ENCODE results near the gene CD164L2.

- TF ChIP-seq, protein P1, sequence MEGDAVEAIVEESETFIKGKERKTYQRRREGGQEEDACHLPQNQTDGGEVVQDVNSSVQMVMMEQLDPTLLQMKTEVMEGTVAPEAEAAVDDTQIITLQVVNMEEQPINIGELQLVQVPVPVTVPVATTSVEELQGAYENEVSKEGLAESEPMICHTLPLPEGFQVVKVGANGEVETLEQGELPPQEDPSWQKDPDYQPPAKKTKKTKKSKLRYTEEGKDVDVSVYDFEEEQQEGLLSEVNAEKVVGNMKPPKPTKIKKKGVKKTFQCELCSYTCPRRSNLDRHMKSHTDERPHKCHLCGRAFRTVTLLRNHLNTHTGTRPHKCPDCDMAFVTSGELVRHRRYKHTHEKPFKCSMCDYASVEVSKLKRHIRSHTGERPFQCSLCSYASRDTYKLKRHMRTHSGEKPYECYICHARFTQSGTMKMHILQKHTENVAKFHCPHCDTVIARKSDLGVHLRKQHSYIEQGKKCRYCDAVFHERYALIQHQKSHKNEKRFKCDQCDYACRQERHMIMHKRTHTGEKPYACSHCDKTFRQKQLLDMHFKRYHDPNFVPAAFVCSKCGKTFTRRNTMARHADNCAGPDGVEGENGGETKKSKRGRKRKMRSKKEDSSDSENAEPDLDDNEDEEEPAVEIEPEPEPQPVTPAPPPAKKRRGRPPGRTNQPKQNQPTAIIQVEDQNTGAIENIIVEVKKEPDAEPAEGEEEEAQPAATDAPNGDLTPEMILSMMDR (IDR thresholded peaks at IDR 0.05), result no peak
- TF ChIP-seq POLR2A (IDR thresholded peaks at IDR 0.05), result no peak
Measured at GRCh38 chr1:27355683-27356082, 27.4 kb downstream of the CD164L2 start.

All from gastroesophageal sphincter (tissue), 3 donors.